ENCODE data around the gene PRG2. TPM values are rescaled to one million over a fixed set of nuclear protein-coding genes. Genes with fewer than 3 reads are reported as not detected.

PRG2 gene
- total RNA-seq, 2 experiments from 2014 or later, result 1.1 TPM; not detected in 1

DNA sequence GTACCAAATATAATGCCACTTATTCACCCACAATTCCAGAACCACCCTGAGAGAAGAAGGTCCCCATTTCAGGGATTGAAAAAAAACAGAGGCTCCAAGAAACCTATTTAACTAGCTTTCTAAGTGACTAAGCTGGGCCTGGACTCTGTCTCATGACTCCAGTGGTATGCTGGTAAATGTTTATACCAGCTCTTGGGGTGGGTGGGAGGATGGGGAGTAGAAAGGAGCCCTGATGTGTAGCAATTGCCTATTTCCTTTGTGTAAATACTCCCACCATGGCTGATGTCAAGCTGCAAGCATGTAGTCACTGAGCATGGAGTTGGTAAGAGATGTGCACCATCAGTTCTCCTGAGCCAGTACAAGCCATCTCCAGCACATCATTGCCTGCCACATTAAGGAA is 12.3 kb downstream of the PRG2 start:
- no peaks in the 10 kb centered on the region for H3K4me1 ChIP-seq (ENCODE audit: insufficient read depth, low read length, poor library complexity, severe bottlenecking)
- no peak for TF ChIP-seq EZH2phosphoT487 (IDR thresholded peaks at IDR 0.05; ENCODE audit: borderline replicate concordance, low read depth, low read length)
- TF ChIP-seq, protein P1, sequence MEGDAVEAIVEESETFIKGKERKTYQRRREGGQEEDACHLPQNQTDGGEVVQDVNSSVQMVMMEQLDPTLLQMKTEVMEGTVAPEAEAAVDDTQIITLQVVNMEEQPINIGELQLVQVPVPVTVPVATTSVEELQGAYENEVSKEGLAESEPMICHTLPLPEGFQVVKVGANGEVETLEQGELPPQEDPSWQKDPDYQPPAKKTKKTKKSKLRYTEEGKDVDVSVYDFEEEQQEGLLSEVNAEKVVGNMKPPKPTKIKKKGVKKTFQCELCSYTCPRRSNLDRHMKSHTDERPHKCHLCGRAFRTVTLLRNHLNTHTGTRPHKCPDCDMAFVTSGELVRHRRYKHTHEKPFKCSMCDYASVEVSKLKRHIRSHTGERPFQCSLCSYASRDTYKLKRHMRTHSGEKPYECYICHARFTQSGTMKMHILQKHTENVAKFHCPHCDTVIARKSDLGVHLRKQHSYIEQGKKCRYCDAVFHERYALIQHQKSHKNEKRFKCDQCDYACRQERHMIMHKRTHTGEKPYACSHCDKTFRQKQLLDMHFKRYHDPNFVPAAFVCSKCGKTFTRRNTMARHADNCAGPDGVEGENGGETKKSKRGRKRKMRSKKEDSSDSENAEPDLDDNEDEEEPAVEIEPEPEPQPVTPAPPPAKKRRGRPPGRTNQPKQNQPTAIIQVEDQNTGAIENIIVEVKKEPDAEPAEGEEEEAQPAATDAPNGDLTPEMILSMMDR (conservative IDR thresholded peaks at IDR 0.05; ENCODE audit: low read length), result no peak
- H2AFZ ChIP-seq (ENCODE audit: low read length), result no peak overlapping the region
- intact Hi-C loops (cut with micrococcal nuclease; ENCODE audit: unreplicated experiment), result no loop called here
- no peak for DNase-seq (ENCODE audit: low spot score)
- ChIA-PET CTCF (ENCODE audit: unreplicated experiment) (no interaction called here), POLR2A (interaction anchor here (0.8 kb wide), 1 partner anchor 177 kb away, joined by 6 read pairs; no protein-coding TSS in a partner anchor)
- no peaks in the 10 kb centered on the region for H3K9me3 ChIP-seq (ENCODE audit: low read length)
- H3K36me3 ChIP-seq (ENCODE audit: insufficient read depth, low read length), result no peaks in the 10 kb centered on the region
- H3K79me2 ChIP-seq (ENCODE audit: insufficient read depth, low read depth, low read length), result no peaks in the 10 kb centered on the region
- H3K4me3 ChIP-seq (ENCODE audit: low read depth, low read length, poor library complexity, severe bottlenecking), result no peak overlapping the region
- H3K4me2 ChIP-seq (ENCODE audit: low read length), result no peak overlapping the region
- no peak overlapping the region for H3K27ac ChIP-seq (ENCODE audit: low read depth, low read length, poor library complexity, severe bottlenecking)
- BruUV-seq (replicated peaks), result no TSS peak
- H3K9me2 ChIP-seq (ENCODE audit: insufficient read depth, low read length), result no peaks in the 10 kb centered on the region
- H4K20me1 ChIP-seq (ENCODE audit: insufficient read depth, low read length), result no peaks in the 10 kb centered on the region

- intact Hi-C loops (cut with micrococcal nuclease; ENCODE audit: unreplicated experiment), result no loop called here
- H3K9me3 ChIP-seq (ENCODE audit: low read length), result no peaks in the 10 kb centered on the region
- no peak overlapping the region for H3K4me3 ChIP-seq (ENCODE audit: low read depth, low read length, poor library complexity, severe bottlenecking)
- no peak overlapping the region for H2AFZ ChIP-seq (ENCODE audit: low read length)
- TF ChIP-seq, protein P1 (conservative IDR thresholded peaks at IDR 0.05; ENCODE audit: low read length), result no peak
- no peak for TF ChIP-seq EZH2phosphoT487 (IDR thresholded peaks at IDR 0.05; ENCODE audit: borderline replicate concordance, low read depth, low read length)
- no peak overlapping the region for H3K4me2 ChIP-seq (ENCODE audit: low read length)
- ChIA-PET CTCF (ENCODE audit: unreplicated experiment) (no interaction called here), POLR2A (no interaction called here)
- H3K27ac ChIP-seq (ENCODE audit: low read depth, low read length, poor library complexity, severe bottlenecking), result no peak overlapping the region
- no peaks in the 10 kb centered on the region for H3K4me1 ChIP-seq (ENCODE audit: insufficient read depth, low read length, poor library complexity, severe bottlenecking)
- no peaks in the 10 kb centered on the region for H3K9me2 ChIP-seq (ENCODE audit: insufficient read depth, low read length)
- H3K36me3 ChIP-seq (ENCODE audit: insufficient read depth, low read length), result no peaks in the 10 kb centered on the region
- H3K79me2 ChIP-seq (ENCODE audit: insufficient read depth, low read depth, low read length), result no peaks in the 10 kb centered on the region
- no peak for DNase-seq (ENCODE audit: low spot score)
- H4K20me1 ChIP-seq (ENCODE audit: insufficient read depth, low read length), result no peaks in the 10 kb centered on the region
- BruUV-seq (replicated peaks), result no TSS peak
Measured at GRCh38 chr11:57377107-57377506, 13.3 kb downstream of the PRG2 start.

GRCh38 chr11:57376095-57377090 is 14.1 kb downstream of the PRG2 start:
- TF ChIP-seq EZH2phosphoT487 (IDR thresholded peaks at IDR 0.05; ENCODE audit: borderline replicate concordance, low read depth, low read length), result no peak
- TF ChIP-seq, protein P1 (conservative IDR thresholded peaks at IDR 0.05; ENCODE audit: low read length), result no peak

More at GRCh38 chr11:57376095-57377090, 14.1 kb downstream of the PRG2 start:
- intact Hi-C loops (cut with micrococcal nuclease; ENCODE audit: unreplicated experiment), result no loop called here
- DNase-seq (ENCODE audit: low spot score), result no peak
- Histone ChIP-seq H3K4me2 (ENCODE audit: low read length) (no peak overlapping the region), H3K9me2 (ENCODE audit: insufficient read depth, low read length) (no peaks in the 10 kb centered on the region), H3K36me3 (ENCODE audit: insufficient read depth, low read length) (no peaks in the 10 kb centered on the region), H4K20me1 (ENCODE audit: insufficient read depth, low read length) (no peaks in the 10 kb centered on the region), H3K9me3 (ENCODE audit: low read length) (no peaks in the 10 kb centered on the region), H3K27ac (ENCODE audit: low read depth, low read length, poor library complexity, severe bottlenecking) (no peak overlapping the region), H2AFZ (ENCODE audit: low read length) (no peak overlapping the region), H3K4me3 (ENCODE audit: low read depth, low read length, poor library complexity, severe bottlenecking) (no peak overlapping the region), H3K4me1 (ENCODE audit: insufficient read depth, low read length, poor library complexity, severe bottlenecking) (no peaks in the 10 kb centered on the region), H3K79me2 (ENCODE audit: insufficient read depth, low read depth, low read length) (no peaks in the 10 kb centered on the region)
- ChIA-PET CTCF (ENCODE audit: unreplicated experiment) (no interaction called here), POLR2A (interaction anchor here (0.5 kb wide), 1 partner anchor 71 kb away, joined by 3 read pairs; no protein-coding TSS in a partner anchor)
- BruUV-seq (replicated peaks), result no TSS peak
